K562 (cell line): ENCODE results near the gene CDSN. TPM values are rescaled to one million over a fixed set of nuclear protein-coding genes. Genes with fewer than 3 reads are reported as not detected.

ENCODE experiments used
- ATAC-seq: fragments of 200-7000 bp; cut with Tn5 transposase; 3 replicates; pipeline ENCODE4 v1.9.1; 2020; ENCODE audit warnings: moderate library complexity
- BruUV-seq: library from RNA; stranded (reverse); fragments of 400-500 nt; replicated peaks from 2 replicates; lab custom pipeline; 2021; lab: Mats Ljungman, UMichigan
- CTCF ChIA-PET: fragments of 300-600 bp; formaldehyde crosslinking; extraction: SDS; loops from one replicate; lab custom pipeline; 2021; ENCODE audit warnings: low intra/inter-chr PET ratio; lab: Yijun Ruan, JAX
- POLR2A ChIA-PET: fragments of 300-600, 350-650 bp; sonication (Branson Sonifier 250); formaldehyde crosslinking; extraction: SDS; loops from one replicate; lab custom pipeline; 2021; ENCODE audit warnings: antibody characterized with exemption, inconsistent platforms; lab: Yijun Ruan, JAX
- DNase-seq, 4 experiments: peaks; one replicate each; pipeline versions ENCODE4 v3.0.0 to v3.0.0-alpha.2; 2011 to 2018; ENCODE audit warnings: low spot score in 3 of 4, mixed read lengths in 3 of 4; ENCODE audit errors: extremely low read depth in 1 of 4
- FAIRE-seq: peaks from 2 replicates; lab custom pipeline; 2011; peaks lifted over from hg19 to GRCh38; lab: Jason Lieb, UNC
- H2AFZ ChIP-seq: 2 replicates; pipeline ENCODE4 v1.6.0; 2011; ENCODE audit warnings: low read depth, low read length, control low read depth, inconsistent platforms
- H3K27ac ChIP-seq: fragments of 200-600 bp; 3 replicates; pipeline ENCODE4 v1.8.0; 2011; ENCODE audit warnings: low read depth, mild to moderate bottlenecking, control low read depth, inconsistent platforms, low read length, moderate library complexity, mixed read lengths; ENCODE audit errors: extremely low read depth
- H3K27me3 ChIP-seq, 2 experiments: fragments of 300-600 bp in 1 of 2; 2 replicates in 1 of 2; 3 replicates in 1 of 2; pipeline versions ENCODE4 v1.6.0 to v1.8.0; 2011; ENCODE audit warnings: inconsistent platforms in 2 of 2, low read length in 2 of 2, mild to moderate bottlenecking in 1 of 2, mixed read lengths in 1 of 2, moderate library complexity in 1 of 2; ENCODE audit not compliant: control insufficient read depth in 2 of 2, insufficient read depth in 2 of 2
- H3K36me3 ChIP-seq: fragments of 300-600 bp; 3 replicates; pipeline ENCODE4 v1.8.0; 2011; ENCODE audit warnings: mild to moderate bottlenecking, low read length, inconsistent platforms; ENCODE audit not compliant: control insufficient read depth, insufficient read depth
- H3K4me1 ChIP-seq, 2 experiments: fragments of 200-600 bp in 1 of 2; replicated peaks in 1 of 2; 2 replicates in 1 of 2; 3 replicates in 1 of 2; pipeline versions ENCODE4 v1.5.1 to v1.8.0; 2011; ENCODE audit warnings: inconsistent platforms in 2 of 2, low read length in 2 of 2, mild to moderate bottlenecking in 1 of 2, mixed read lengths in 1 of 2, moderate library complexity in 1 of 2; ENCODE audit not compliant: control insufficient read depth in 2 of 2, insufficient read depth in 2 of 2
- H3K4me2 ChIP-seq: 2 replicates; pipeline ENCODE4 v1.6.1; 2011; ENCODE audit warnings: low read length, control low read depth, inconsistent platforms, mixed read lengths; ENCODE audit not compliant: insufficient read depth
- H3K4me3 ChIP-seq: fragments of 200-600 bp; sonication (generic), shearing (Covaris generic); 2 replicates; pipeline ENCODE4 v1.5.1; 2016; ENCODE audit warnings: control low read depth, inconsistent platforms
- H3K79me2 ChIP-seq: fragments of 200-600 bp; 3 replicates; pipeline ENCODE4 v1.8.0; 2011; ENCODE audit warnings: low read length, inconsistent platforms; ENCODE audit not compliant: control insufficient read depth, insufficient read depth
- H3K9ac ChIP-seq, 2 experiments: 2 replicates each; pipeline versions ENCODE4 v1.6.0 to v1.6.1; 2011; ENCODE audit warnings: low read depth in 2 of 2, low read length in 2 of 2, control low read depth in 1 of 2, inconsistent platforms in 1 of 2, mild to moderate bottlenecking in 1 of 2, mixed read lengths in 1 of 2; ENCODE audit not compliant: insufficient read depth in 1 of 2
- H3K9me1 ChIP-seq: one replicate; pipeline ENCODE4 v1.6.0; 2011; ENCODE audit warnings: inconsistent platforms, mild to moderate bottlenecking, low read length, moderate library complexity; ENCODE audit not compliant: control insufficient read depth, insufficient read depth
- H3K9me3 ChIP-seq: replicated peaks from 2 replicates; pipeline ENCODE4 v1.5.1; 2011; ENCODE audit warnings: low read depth, low read length, inconsistent platforms; ENCODE audit not compliant: control insufficient read depth, insufficient read depth
- H4K20me1 ChIP-seq: replicated peaks from 2 replicates; pipeline ENCODE4 v1.6.1; 2011; ENCODE audit warnings: low read length, inconsistent platforms, mixed read lengths; ENCODE audit not compliant: control insufficient read depth, insufficient read depth
- ETV5 ChIP-seq: sonication (generic); formaldehyde crosslinking; IDR thresholded peaks from 2 replicates; pipeline ENCODE4 v1.4.0; 2020; ENCODE audit warnings: low read depth, mild to moderate bottlenecking, missing genetic modification reagents
- MBD2 ChIP-seq: sonication (generic); IDR thresholded peaks from 2 replicates; pipeline ENCODE4 v1.6.1; 2016; ENCODE audit warnings: low read depth, borderline replicate concordance
- RUNX1 ChIP-seq: sonication (generic); IDR thresholded peaks from 2 replicates; pipeline ENCODE4 v1.6.1; 2016; ENCODE audit warnings: antibody characterized with exemption, low read depth
- SLC30A9 ChIP-seq: fragments of 250-450 bp; sonication (Bioruptor Pico); IDR thresholded peaks from 2 replicates; pipeline ENCODE4 v1.8.0; 2022; ENCODE audit warnings: mild to moderate bottlenecking, moderate library complexity
- SP2 ChIP-seq: IDR thresholded peaks from 2 replicates; pipeline ENCODE4 v1.6.1; 2011; ENCODE audit warnings: mild to moderate bottlenecking, low read depth, low read length, moderate library complexity; ENCODE audit not compliant: poor library complexity, severe bottlenecking; ENCODE audit errors: extremely low read depth
- SRSF9 ChIP-seq: fragments of 200-400 bp; formaldehyde crosslinking; IDR thresholded peaks from 2 replicates; pipeline ENCODE4 v1.6.1; 2017; ENCODE audit warnings: low read depth, low read length, borderline replicate concordance
- TAF9B ChIP-seq: fragments of 450-650 bp; IDR thresholded peaks from 2 replicates; pipeline ENCODE4 v1.6.1; 2018; ENCODE audit warnings: mild to moderate bottlenecking; ENCODE audit not compliant: partially characterized antibody
- ZBED1 ChIP-seq: IDR thresholded peaks from 2 replicates; pipeline ENCODE4 v1.6.1; 2014
- ZNF24 ChIP-seq: fragments of 450-650 bp; IDR thresholded peaks from 2 replicates; pipeline ENCODE4 v1.6.1; 2016
- ZNF778 ChIP-seq: fragments of 450-650 bp; formaldehyde crosslinking; IDR thresholded peaks from 2 replicates; pipeline ENCODE4 v1.4.0; 2020; ENCODE audit warnings: mild to moderate bottlenecking, moderate library complexity
- ZSCAN29 ChIP-seq: fragments of 450-650 bp; IDR thresholded peaks from 2 replicates; pipeline ENCODE4 v1.6.1; 2017
- WGBS: fragments of 100-300 bp; shearing (Covaris generic); methylation state at CpG from one replicate; pipeline ENCODE4 v1.1.6; 2016; ENCODE audit warnings: low coverage, mixed read lengths; ENCODE audit not compliant: insufficient coverage; ENCODE audit errors: missing lambda C conversion rate; 5-methylcytosine and 5-hydroxymethylcytosine counted together
- in situ Hi-C: fragments of 300-500 bp; cut with MboI; formaldehyde crosslinking; loops from 4 replicates; pipeline ENCODE4 v1.15.0; 2018; ENCODE audit warnings: inconsistent platforms, mixed read lengths
- intact Hi-C: fragments of 100-400 bp; cut with micrococcal nuclease; formaldehyde crosslinking; loops from 2 replicates; pipeline ENCODE4 v1.14.2; 2022
- polyA plus RNA-seq, 8 experiments: library from polyadenylated mRNA; depleted of rRNA in 4 of 8; stranded (reverse) in 5 of 8; unstranded in 3 of 8; fragments of >200 nt; fragmentation: Nextera tagmentation in 2 of 8; fragmentation: Illumina TruSeq in 1 of 8; extraction: Ambion mirVana in 2 of 8; extraction: Trizol in 1 of 8; gene quantifications; 2 replicates each; pipeline versions ENCODE4 v1.2.1 to v1.2.3, GENCODE V29; 2011 to 2014; ENCODE audit warnings: inconsistent platforms in 1 of 8, missing spikeins in 1 of 8
- total RNA-seq, 7 experiments: library from RNA; depleted of rRNA in 6 of 7; stranded (reverse); fragments of >200 nt in 6 of 7; fragmentation: Illumina TruSeq in 2 of 7; extraction: Trizol in 2 of 7; gene quantifications; 2 replicates each; pipeline versions ENCODE4 v1.2.1 to v1.2.3, GENCODE V29; 2011 to 2021; ENCODE audit warnings: low replicate concordance in 1 of 7
- TF ChIP-seq, protein P1 (sequence below), 2 experiments: fragments of 450-650 bp; IDR thresholded peaks; 2 replicates each; pipeline ENCODE4 v1.6.1; 2018; ENCODE audit warnings: mild to moderate bottlenecking in 2 of 2, low read depth in 1 of 2; ENCODE audit not compliant: partially characterized antibody in 2 of 2
- TF ChIP-seq, protein P2 (sequence below): fragments of 250-450 bp; sonication (Bioruptor Pico); IDR thresholded peaks from 2 replicates; pipeline ENCODE4 v1.6.1; 2021; ENCODE audit warnings: mild to moderate bottlenecking
- TF ChIP-seq, protein P3 (sequence below): sonication (generic); formaldehyde crosslinking; IDR thresholded peaks from 2 replicates; pipeline ENCODE4 v1.8.1; 2023; ENCODE audit warnings: mild to moderate bottlenecking, missing genetic modification reagents
- TF ChIP-seq, protein P4 (sequence below): IDR thresholded peaks from 2 replicates; pipeline ENCODE4 v1.6.1; 2012; ENCODE audit warnings: low read depth, low read length, improper control_type of control experiment, borderline replicate concordance

The CDSN gene
- total and polyA plus RNA-seq, 9 of the 15 experiments (the other 6 are each of a cell fraction or from before 2014, with no cell fraction given): not detected

DNA sequence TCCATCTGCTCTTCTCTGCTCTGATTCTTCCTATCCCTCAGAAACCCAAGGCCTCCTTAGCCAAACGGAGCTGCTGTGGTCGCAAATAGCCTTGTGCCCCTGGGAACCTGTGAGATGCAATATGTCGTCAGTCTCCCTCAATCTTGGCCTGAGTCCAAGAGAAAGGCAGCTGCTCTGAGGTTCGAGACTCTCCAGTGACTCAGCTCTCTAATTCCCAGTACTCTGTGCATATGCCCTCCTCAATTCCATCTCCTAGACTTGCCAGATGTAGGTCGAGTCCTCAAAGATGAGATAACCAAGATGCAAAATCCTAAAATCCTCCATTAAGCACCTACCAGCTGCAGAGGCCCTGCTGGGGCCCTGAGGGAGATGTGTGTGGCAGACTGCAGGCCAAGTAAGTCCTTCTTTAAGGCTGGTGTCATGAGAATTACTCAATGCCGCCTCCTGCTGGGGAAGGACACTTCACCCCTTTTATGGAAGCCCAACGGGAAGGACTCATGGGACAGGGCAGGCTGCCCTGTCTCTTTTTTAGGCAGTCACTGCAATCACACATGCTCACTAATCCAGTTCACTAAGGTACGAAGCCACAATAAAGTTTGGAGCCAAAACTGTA lies 36.4 kb downstream of the CDSN start:
- H3K4me1 ChIP-seq: peaks cover 12 to 20% of the 10 kb centered on the region in 2 experiments
- ATAC-seq (peak; percentile 83), DNase-seq (peak; percentile 69 to 87 (median 71)), FAIRE-seq (peak; percentile 88)
- 4% methylated on average over 8 of the region's 8 CpGs for WGBS
- no peaks in the 10 kb centered on the region for H3K79me2 ChIP-seq
- H3K36me3 ChIP-seq: no peaks in the 10 kb centered on the region
- no peak overlapping the region for H3K4me3 ChIP-seq
- no peaks in the 10 kb centered on the region for H3K9me3 ChIP-seq
- ChIA-PET CTCF (interaction anchor here (0.6 to 3.1 kb wide), 7 partner anchors 168 to 630 kb away, joined by 3 to 19 read pairs (median 3); no protein-coding TSS in a partner anchor), POLR2A (interaction anchor here (0.6 to 1.2 kb wide), 8 partner anchors 8 to 602 kb away, joined by 3 to 4 read pairs (median 4); partner anchors contain the start of gene FLOT1)
- H3K4me2 ChIP-seq: peak overlapping the region; percentile 57
- no peaks in the 10 kb centered on the region for H3K27me3 ChIP-seq
- no peak overlapping the region for H3K9ac ChIP-seq
- no peaks in the 10 kb centered on the region for H3K9me1 ChIP-seq
- H4K20me1 ChIP-seq: no peaks in the 10 kb centered on the region
- intact Hi-C loops: loop anchor here (5.0 kb wide), 2 partner anchors 207 to 342 kb away; partner anchors contain the start of genes FLOT1 and IER3
- H2AFZ ChIP-seq: 0 out of 2 replicates have a peak overlapping the region, but pooled peaks have one; percentile 18
- no peak overlapping the region for H3K27ac ChIP-seq
- in situ Hi-C loops: loop anchor here (10.0 kb wide), 1 partner anchor 409 kb away; the partner anchor contains the start of gene DHX16
- no TSS peak for BruUV-seq
- TF ChIP-seq MBD2 (no peak), RUNX1 (no peak), ZSCAN29 (no peak), TAF9B (no peak), SRSF9 (no peak), ZNF778 (CRISPR knock-in tag) (no peak), ZBED1 (no peak), SP2 (no peak), SLC30A9 (CRISPR knock-in tag) (no peak), ETV5 (CRISPR knock-in tag) (0 out of 2 replicates have a peak, but pooled peaks have one; percentile 45), ZNF24 (0 out of 2 replicates have a peak, but pooled peaks have one; percentile 15)
- TF ChIP-seq, protein P1, sequence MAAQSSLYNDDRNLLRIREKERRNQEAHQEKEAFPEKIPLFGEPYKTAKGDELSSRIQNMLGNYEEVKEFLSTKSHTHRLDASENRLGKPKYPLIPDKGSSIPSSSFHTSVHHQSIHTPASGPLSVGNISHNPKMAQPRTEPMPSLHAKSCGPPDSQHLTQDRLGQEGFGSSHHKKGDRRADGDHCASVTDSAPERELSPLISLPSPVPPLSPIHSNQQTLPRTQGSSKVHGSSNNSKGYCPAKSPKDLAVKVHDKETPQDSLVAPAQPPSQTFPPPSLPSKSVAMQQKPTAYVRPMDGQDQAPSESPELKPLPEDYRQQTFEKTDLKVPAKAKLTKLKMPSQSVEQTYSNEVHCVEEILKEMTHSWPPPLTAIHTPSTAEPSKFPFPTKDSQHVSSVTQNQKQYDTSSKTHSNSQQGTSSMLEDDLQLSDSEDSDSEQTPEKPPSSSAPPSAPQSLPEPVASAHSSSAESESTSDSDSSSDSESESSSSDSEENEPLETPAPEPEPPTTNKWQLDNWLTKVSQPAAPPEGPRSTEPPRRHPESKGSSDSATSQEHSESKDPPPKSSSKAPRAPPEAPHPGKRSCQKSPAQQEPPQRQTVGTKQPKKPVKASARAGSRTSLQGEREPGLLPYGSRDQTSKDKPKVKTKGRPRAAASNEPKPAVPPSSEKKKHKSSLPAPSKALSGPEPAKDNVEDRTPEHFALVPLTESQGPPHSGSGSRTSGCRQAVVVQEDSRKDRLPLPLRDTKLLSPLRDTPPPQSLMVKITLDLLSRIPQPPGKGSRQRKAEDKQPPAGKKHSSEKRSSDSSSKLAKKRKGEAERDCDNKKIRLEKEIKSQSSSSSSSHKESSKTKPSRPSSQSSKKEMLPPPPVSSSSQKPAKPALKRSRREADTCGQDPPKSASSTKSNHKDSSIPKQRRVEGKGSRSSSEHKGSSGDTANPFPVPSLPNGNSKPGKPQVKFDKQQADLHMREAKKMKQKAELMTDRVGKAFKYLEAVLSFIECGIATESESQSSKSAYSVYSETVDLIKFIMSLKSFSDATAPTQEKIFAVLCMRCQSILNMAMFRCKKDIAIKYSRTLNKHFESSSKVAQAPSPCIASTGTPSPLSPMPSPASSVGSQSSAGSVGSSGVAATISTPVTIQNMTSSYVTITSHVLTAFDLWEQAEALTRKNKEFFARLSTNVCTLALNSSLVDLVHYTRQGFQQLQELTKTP (IDR thresholded peaks at IDR 0.05; ENCODE audit: low read depth in 1 of 2, partially characterized antibody in 2 of 2): peak; percentile 25 to 33
- TF ChIP-seq, protein P2, sequence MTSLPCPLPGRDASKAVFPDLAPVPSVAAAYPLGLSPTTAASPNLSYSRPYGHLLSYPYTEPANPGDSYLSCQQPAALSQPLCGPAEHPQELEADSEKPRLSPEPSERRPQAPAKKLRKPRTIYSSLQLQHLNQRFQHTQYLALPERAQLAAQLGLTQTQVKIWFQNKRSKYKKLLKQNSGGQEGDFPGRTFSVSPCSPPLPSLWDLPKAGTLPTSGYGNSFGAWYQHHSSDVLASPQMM (CRISPR knock-in tag): no peak
- TF ChIP-seq, protein P3, sequence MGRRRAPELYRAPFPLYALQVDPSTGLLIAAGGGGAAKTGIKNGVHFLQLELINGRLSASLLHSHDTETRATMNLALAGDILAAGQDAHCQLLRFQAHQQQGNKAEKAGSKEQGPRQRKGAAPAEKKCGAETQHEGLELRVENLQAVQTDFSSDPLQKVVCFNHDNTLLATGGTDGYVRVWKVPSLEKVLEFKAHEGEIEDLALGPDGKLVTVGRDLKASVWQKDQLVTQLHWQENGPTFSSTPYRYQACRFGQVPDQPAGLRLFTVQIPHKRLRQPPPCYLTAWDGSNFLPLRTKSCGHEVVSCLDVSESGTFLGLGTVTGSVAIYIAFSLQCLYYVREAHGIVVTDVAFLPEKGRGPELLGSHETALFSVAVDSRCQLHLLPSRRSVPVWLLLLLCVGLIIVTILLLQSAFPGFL (CRISPR knock-in tag): no peak
- TF ChIP-seq, protein P4, sequence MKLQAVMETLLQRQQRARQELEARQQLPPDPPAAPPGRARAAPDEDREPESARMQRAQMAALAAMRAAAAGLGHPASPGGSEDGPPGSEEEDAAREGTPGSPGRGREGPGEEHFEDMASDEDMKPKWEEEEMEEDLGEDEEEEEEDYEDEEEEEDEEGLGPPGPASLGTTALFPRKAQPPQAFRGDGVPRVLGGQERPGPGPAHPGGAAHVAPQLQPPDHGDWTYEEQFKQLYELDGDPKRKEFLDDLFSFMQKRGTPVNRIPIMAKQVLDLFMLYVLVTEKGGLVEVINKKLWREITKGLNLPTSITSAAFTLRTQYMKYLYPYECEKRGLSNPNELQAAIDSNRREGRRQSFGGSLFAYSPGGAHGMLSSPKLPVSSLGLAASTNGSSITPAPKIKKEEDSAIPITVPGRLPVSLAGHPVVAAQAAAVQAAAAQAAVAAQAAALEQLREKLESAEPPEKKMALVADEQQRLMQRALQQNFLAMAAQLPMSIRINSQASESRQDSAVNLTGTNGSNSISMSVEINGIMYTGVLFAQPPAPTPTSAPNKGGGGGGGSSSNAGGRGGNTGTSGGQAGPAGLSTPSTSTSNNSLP: no peak
